ENCODE data around the gene EGFL8.
A peak's percentile ranks its signal among the peaks of the same experiment; 100 is the strongest.

The EGFL8 gene

DNA sequence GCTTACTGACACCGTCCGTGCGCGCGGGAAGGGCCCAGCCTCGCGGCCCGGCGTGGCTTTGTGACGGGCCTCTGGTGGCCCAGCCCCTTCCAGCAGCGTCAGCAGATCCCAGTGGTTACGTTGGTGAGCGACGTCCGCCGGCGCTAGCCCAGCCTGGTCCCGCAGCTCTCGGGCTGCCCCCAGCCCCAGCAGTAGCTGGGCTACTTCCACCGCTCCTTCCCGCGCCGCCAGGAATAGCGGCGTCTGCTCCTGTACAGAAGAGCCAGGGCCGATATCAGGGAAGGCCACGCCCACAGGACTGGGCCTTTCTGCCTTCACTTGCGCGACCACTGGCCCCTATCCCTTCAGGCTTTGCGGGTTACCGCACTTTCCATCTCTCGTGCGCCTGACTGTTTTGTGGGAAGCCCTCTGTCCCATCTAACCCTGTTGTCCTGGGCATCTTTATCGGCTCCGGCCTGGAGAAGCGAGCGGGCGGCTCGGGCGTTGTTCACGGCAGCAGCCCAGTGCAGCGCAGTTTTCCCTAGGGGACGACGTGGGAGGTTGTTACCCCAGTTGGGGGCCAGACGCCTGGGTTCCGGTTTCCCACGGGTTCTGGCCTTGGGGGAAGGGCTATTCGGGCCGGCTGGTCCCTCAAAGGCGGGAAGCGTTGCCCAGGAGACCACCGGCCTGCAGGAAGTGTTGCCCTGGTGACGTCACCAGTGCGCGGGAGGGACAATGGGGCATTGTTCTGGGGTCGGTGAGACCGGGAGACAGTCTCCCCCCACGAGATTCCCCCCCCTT, 31.7 kb downstream of the EGFL8 start:
- TF ChIP-seq, protein P1, sequence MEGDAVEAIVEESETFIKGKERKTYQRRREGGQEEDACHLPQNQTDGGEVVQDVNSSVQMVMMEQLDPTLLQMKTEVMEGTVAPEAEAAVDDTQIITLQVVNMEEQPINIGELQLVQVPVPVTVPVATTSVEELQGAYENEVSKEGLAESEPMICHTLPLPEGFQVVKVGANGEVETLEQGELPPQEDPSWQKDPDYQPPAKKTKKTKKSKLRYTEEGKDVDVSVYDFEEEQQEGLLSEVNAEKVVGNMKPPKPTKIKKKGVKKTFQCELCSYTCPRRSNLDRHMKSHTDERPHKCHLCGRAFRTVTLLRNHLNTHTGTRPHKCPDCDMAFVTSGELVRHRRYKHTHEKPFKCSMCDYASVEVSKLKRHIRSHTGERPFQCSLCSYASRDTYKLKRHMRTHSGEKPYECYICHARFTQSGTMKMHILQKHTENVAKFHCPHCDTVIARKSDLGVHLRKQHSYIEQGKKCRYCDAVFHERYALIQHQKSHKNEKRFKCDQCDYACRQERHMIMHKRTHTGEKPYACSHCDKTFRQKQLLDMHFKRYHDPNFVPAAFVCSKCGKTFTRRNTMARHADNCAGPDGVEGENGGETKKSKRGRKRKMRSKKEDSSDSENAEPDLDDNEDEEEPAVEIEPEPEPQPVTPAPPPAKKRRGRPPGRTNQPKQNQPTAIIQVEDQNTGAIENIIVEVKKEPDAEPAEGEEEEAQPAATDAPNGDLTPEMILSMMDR (IDR thresholded peaks at IDR 0.05; ENCODE audit: extremely low read depth, insufficient read depth, missing control alignments): no peak
- DNase-seq (ENCODE audit: low spot score): peak; percentile 97
- in situ Hi-C loops (cut with MboI; ENCODE audit: low pct_unique_long_range_greater_than_20kb, low sequenced_read_pairs, unreplicated experiment): no loop called here

DNA sequence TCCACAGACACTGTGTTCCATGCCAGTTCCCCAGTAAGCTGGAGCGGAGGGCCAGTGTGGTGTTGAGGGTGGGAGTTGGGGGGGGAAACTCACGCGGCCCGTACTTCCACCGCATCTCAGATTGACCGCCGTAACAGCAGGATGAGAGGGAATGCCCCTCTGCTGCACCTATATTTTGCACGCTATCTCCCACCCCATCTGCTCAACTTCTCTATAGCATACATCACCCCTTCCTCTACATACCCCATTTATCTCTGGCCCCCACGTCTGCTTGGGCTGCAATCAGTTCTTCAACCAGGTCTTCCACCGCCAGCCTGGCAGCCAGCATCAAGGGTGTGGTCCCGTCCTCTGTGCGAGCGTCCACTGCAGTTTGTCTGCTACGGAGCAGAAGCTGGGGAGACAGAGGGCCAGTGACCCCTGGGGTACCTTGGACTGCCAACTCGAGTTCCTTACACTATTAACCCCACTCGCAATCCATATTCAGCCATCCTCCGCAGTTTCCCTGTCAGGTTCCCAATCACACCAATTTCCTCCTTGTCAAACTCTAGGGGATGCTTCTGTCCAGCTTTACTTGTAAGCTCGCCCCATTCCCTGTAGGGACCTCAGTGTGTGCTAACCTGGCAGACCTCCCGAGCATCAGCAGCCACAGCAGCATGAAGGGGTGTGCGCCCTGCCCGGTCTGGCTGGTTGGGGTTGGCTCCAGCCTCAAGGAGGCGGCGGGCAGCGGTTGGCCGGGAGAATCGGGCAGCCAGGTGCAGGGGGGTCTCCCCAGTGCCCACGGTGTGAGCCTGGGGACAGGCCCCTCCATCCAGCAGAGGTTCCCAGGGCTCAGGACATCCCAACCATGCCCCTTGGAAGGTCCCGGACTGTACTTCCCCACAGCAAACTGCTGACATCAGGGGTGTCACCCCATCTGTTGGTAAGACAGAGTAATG, 32.6 kb downstream of the EGFL8 start:
- in situ Hi-C loops (cut with MboI; ENCODE audit: low pct_unique_long_range_greater_than_20kb, low sequenced_read_pairs, unreplicated experiment): no loop called here
- TF ChIP-seq, protein P1 (IDR thresholded peaks at IDR 0.05; ENCODE audit: extremely low read depth, insufficient read depth, missing control alignments): no peak
- no peak for DNase-seq (ENCODE audit: low spot score)

DNA sequence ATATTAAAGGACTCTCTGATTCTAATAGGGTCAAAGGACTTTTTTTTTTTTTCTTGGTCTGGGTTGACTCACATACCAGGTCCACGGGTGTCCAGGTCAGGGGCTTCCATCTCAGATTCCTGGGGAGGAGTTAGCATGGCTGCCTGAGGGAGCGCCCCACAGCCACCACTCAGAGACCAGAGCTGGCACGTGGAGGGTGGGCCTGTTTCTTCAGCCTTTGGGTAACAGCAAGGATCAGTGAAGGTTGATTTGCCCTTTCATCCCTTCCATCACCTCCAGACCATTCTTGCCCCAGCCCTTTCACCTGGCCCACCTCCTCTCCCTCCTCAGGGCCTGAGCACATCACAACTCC, 33.9 kb downstream of the EGFL8 start:
- DNase-seq (ENCODE audit: low spot score): no peak
- TF ChIP-seq, protein P1 (IDR thresholded peaks at IDR 0.05; ENCODE audit: extremely low read depth, insufficient read depth, missing control alignments): no peak
- in situ Hi-C loops (cut with MboI; ENCODE audit: low pct_unique_long_range_greater_than_20kb, low sequenced_read_pairs, unreplicated experiment): no loop called here

DNA sequence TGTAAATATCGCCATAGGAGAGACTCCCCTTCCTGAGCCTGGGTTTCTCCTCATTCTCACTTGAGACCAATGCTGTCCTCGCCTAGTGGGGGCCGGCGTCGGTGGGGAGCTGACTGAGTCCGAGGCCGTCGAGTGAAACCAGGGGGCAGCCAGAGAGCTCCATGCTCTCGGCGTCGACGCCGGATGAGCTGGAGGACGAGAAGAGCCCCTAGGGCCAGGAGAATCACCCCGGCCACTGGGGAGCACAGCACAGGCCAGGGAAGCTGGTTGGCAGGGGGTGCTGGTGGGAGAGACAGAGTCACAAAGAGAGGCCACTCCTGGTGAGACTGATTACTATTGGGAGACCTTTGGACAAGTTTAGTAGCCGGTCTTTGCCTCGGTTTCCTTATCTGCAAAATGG, 34.5 kb downstream of the EGFL8 start:
- TF ChIP-seq, protein P1 (IDR thresholded peaks at IDR 0.05; ENCODE audit: extremely low read depth, insufficient read depth, missing control alignments): no peak
- in situ Hi-C loops (cut with MboI; ENCODE audit: low pct_unique_long_range_greater_than_20kb, low sequenced_read_pairs, unreplicated experiment): no loop called here
- DNase-seq (ENCODE audit: low spot score): no peak

DNA sequence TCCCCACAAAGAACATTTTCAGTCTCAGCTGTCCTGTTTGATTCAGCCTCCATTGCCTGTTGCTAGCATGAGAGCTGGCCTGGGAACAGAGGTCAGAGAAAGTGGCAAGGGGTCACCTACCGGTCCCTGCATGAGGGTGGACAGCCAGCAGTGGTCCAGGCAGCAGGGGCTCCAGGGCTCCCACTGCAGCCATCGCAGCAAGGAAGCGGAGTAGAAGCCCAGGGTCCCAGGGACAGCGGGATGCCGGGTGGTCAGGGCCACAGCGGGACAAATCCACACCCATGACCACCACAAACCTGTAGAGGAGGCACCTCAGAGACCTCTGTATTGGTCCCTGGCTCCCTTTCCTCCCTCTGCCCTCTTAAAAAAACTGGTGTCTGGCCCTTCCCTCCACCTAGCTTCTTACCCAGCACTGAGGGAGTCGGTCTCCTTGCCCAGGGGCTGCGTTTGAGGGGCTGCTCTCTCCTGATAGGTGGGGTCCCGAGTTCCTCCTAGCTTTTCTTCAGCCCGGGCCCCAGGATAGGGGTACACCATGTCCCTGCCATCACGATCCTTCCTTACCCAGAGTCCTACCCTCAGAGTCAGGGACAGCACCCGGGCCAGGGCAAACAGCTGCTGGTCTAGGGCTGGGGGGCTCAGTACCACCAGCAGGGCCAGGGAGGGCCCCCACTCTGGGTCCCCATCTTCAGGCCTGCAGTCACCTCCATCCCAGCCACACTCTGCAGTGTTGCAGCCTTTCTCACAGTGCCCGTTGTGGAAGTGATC, 36.5 kb downstream of the EGFL8 start:
- in situ Hi-C loops (cut with MboI; ENCODE audit: low pct_unique_long_range_greater_than_20kb, low sequenced_read_pairs, unreplicated experiment): no loop called here
- no peak for DNase-seq (ENCODE audit: low spot score)

More for the DNA sequence above, 36.5 kb downstream of the EGFL8 start:
- TF ChIP-seq, protein P1 (IDR thresholded peaks at IDR 0.05; ENCODE audit: extremely low read depth, insufficient read depth, missing control alignments): no peak

Measured in GM13977 (cell line).